OCI-M2 (cell line): Measurements from ENCODE around the gene MIP.
"Not testable (repeated sequence)": the region's sequence is repeated elsewhere in the genome, so short reads cannot be mapped to it uniquely, and the experiment has no call there.

Experiments
- DNase-seq: peaks from one replicate; lab custom pipeline; 2025; ENCODE audit not compliant: unreplicated experiment; lab: John Stamatoyannopoulos, UW

Gene MIP

GRCh38 chr12:56411781-56412639 is 42.4 kb downstream of the MIP start:
- no peak for DNase-seq

- no peak for DNase-seq
These were observed 43.7 kb downstream of the MIP start for GRCh38 chr12:56410768-56411167.

GRCh38 chr12:56408799-56409417 is 45.5 kb downstream of the MIP start:
- no peak for DNase-seq

- DNase-seq = not testable (repeated sequence)
These were observed 50.2 kb downstream of the MIP start for GRCh38 chr12:56404227-56404626.

GRCh38 chr12:56401612-56402011 is 52.8 kb downstream of the MIP start:
- not testable (repeated sequence) for DNase-seq

- DNase-seq = not testable (repeated sequence)
These were observed 53.3 kb downstream of the MIP start for GRCh38 chr12:56401125-56401524.
